Caco-2 (cell line): ENCODE data around the gene ASTN1. TPM values are rescaled to one million over a fixed set of nuclear protein-coding genes. Genes with fewer than 3 reads are reported as not detected.

Experiments used
- BruUV-seq: library from RNA; stranded (reverse); fragments of 400-500 nt; replicated peaks from 2 replicates; lab custom pipeline; 2021; lab: Mats Ljungman, UMichigan
- CTCF ChIA-PET: fragments of 300-600 bp; sonication (Branson Sonifier 250); formaldehyde crosslinking; loops from one replicate; lab custom pipeline; 2022; ENCODE audit warnings: antibody characterized with exemption; lab: Charles Lee
- POLR2A ChIA-PET: fragments of 300-600 bp; sonication (Branson Sonifier 250); formaldehyde crosslinking; loops from one replicate; lab custom pipeline; 2022; ENCODE audit warnings: antibody characterized with exemption; lab: Charles Lee
- DNase-seq, 2 experiments: peaks; one replicate each; pipeline versions ENCODE4 v3.0.0 to v3.0.0-alpha.2; 2020 to 2022
- H3K27me3 ChIP-seq: replicated peaks from 2 replicates; pipeline ENCODE4 v1.6.0; 2011; ENCODE audit warnings: low read length; ENCODE audit not compliant: control insufficient read depth, insufficient read depth
- H3K36me3 ChIP-seq: 2 replicates; pipeline ENCODE4 v1.5.1; 2011; ENCODE audit warnings: low read length; ENCODE audit not compliant: control insufficient read depth, insufficient read depth
- H3K4me1 ChIP-seq: fragments of 250-450 bp; sonication (Bioruptor Pico); 2 replicates; pipeline ENCODE4 v1.5.1; 2020; ENCODE audit warnings: mild to moderate bottlenecking
- H3K4me3 ChIP-seq: 2 replicates; pipeline ENCODE4 v1.5.1; 2011; ENCODE audit warnings: low read depth, mild to moderate bottlenecking, control low read depth, low read length
- H3K9me3 ChIP-seq: fragments of 250-450 bp; sonication (Bioruptor Pico); 2 replicates; pipeline ENCODE4 v1.5.1; 2020; ENCODE audit warnings: mild to moderate bottlenecking, moderate library complexity
- H3K27ac Mint-ChIP-seq: one replicate; pipeline ENCODE4 v1.8.0; 2022; ENCODE audit warnings: mixed read lengths; ENCODE audit not compliant: unreplicated experiment
- H3K27me3 Mint-ChIP-seq: one replicate; pipeline ENCODE4 v1.8.0; 2022; ENCODE audit warnings: mixed read lengths; ENCODE audit not compliant: insufficient read depth, unreplicated experiment
- H3K36me3 Mint-ChIP-seq: one replicate; pipeline ENCODE4 v1.8.0; 2022; ENCODE audit warnings: mild to moderate bottlenecking, mixed read lengths; ENCODE audit not compliant: insufficient read depth, unreplicated experiment
- H3K4me1 Mint-ChIP-seq: one replicate; pipeline ENCODE4 v1.8.0; 2022; ENCODE audit warnings: low read depth, mixed read lengths; ENCODE audit not compliant: unreplicated experiment
- H3K4me3 Mint-ChIP-seq: one replicate; pipeline ENCODE4 v1.8.0; 2022; ENCODE audit warnings: mild to moderate bottlenecking, moderate library complexity, mixed read lengths; ENCODE audit not compliant: unreplicated experiment
- H3K9me3 Mint-ChIP-seq: one replicate; pipeline ENCODE4 v1.8.0; 2022; ENCODE audit warnings: mixed read lengths; ENCODE audit not compliant: unreplicated experiment
- intact Hi-C: fragments of 100-400 bp; cut with micrococcal nuclease; formaldehyde crosslinking; loops from one replicate; pipeline ENCODE4 v1.10.0; 2022; ENCODE audit not compliant: unreplicated experiment
- total RNA-seq: library from RNA; stranded (reverse); gene quantifications from 2 replicates; pipeline ENCODE4 v1.2.3, GENCODE V29; 2022
- TF ChIP-seq, protein P1 (sequence below), 2 experiments: fragments of 200-600 bp in 1 of 2; IDR thresholded peaks; 1 replicate in 1 of 2; 2 replicates in 1 of 2; pipeline versions ENCODE4 v1.5.1 to v1.8.0; 2011 to 2022; ENCODE audit warnings: antibody characterized with exemption in 1 of 2, control low read depth in 1 of 2, inconsistent platforms in 1 of 2, low read depth in 1 of 2, low read length in 1 of 2, mild to moderate bottlenecking in 1 of 2, moderate library complexity in 1 of 2; ENCODE audit not compliant: insufficient read depth in 1 of 2, severe bottlenecking in 1 of 2, unreplicated experiment in 1 of 2

Gene ASTN1
- total RNA-seq, 1 experiment from 2014 or later, result not detected

DNA sequence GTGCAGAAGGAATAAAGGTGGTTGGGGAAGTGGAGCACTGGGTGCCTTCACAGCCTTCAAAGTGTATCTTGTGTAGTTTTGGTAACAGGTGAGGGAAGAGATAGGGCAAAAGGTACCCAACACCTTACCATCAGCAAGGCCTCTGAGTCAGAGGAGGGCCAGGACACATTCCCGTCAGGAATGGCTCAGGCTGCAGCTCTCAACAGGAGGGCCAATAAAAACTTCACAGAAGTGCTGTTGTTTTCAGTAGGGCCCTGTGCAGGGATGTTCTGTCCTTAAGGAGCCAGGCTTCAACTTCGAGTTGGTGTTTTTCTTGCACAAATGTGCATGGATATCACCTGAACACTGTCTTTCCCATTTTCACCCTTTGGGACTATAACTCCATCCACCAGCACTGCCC, 333.4 kb downstream of the ASTN1 start:
- TF ChIP-seq, protein P1, sequence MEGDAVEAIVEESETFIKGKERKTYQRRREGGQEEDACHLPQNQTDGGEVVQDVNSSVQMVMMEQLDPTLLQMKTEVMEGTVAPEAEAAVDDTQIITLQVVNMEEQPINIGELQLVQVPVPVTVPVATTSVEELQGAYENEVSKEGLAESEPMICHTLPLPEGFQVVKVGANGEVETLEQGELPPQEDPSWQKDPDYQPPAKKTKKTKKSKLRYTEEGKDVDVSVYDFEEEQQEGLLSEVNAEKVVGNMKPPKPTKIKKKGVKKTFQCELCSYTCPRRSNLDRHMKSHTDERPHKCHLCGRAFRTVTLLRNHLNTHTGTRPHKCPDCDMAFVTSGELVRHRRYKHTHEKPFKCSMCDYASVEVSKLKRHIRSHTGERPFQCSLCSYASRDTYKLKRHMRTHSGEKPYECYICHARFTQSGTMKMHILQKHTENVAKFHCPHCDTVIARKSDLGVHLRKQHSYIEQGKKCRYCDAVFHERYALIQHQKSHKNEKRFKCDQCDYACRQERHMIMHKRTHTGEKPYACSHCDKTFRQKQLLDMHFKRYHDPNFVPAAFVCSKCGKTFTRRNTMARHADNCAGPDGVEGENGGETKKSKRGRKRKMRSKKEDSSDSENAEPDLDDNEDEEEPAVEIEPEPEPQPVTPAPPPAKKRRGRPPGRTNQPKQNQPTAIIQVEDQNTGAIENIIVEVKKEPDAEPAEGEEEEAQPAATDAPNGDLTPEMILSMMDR (IDR thresholded peaks at IDR 0.05; ENCODE audit: insufficient read depth in 1 of 2, low read depth in 1 of 2, low read length in 1 of 2, severe bottlenecking in 1 of 2, unreplicated experiment in 1 of 2), result no peak
- no peaks in the 10 kb centered on the region for H3K9me3 ChIP-seq
- DNase-seq, result no peak
- Mint-ChIP-seq H3K9me3 (no peaks in the 10 kb centered on the region), H3K27ac (no peak overlapping the region), H3K4me3 (no peak overlapping the region), H3K4me1 (no peaks in the 10 kb centered on the region), H3K36me3 (no peaks in the 10 kb centered on the region), H3K27me3 (peaks cover 8% of the 10 kb centered on the region)
- no peaks in the 10 kb centered on the region for H3K36me3 ChIP-seq
- no peaks in the 10 kb centered on the region for H3K4me1 ChIP-seq
- POLR2A ChIA-PET, result no interaction called here
- no peaks in the 10 kb centered on the region for H3K27me3 ChIP-seq
- BruUV-seq, result no TSS peak
- intact Hi-C loops, result no loop called here
- CTCF ChIA-PET, result no interaction called here
- H3K4me3 ChIP-seq, result no peak overlapping the region

DNA sequence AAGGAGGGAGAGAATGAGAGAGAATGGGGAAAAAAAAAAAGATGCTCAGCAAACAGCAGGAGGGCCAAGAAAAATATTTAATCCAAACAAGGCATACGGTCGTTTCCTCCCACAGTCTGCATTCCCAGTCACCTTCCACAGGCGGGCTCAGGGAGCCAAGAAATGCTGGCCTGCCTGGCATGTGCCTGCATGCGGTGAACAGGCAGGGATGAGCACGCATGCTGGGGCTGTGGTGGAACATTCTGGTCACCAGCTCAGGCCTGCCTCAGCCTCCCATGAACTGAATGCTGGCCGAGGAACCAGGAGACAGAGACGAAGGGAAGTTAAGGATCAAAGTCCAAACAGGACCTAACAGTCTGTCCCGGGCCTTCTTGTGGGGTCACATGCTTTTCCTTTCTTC, 335.3 kb downstream of the ASTN1 start:
- no TSS peak for BruUV-seq
- POLR2A ChIA-PET, result no interaction called here
- TF ChIP-seq, protein P1 (IDR thresholded peaks at IDR 0.05; ENCODE audit: insufficient read depth in 1 of 2, low read depth in 1 of 2, low read length in 1 of 2, severe bottlenecking in 1 of 2, unreplicated experiment in 1 of 2), result no peak
- no peaks in the 10 kb centered on the region for H3K36me3 Mint-ChIP-seq
- peaks cover 10% of the 10 kb centered on the region for H3K27me3 Mint-ChIP-seq
- no peak overlapping the region for H3K27ac Mint-ChIP-seq
- CTCF ChIA-PET, result no interaction called here
- Histone ChIP-seq H3K27me3 (no peaks in the 10 kb centered on the region), H3K36me3 (no peaks in the 10 kb centered on the region), H3K4me3 (no peak overlapping the region), H3K4me1 (no peaks in the 10 kb centered on the region), H3K9me3 (no peaks in the 10 kb centered on the region)
- no peak for DNase-seq
- no peak overlapping the region for H3K4me3 Mint-ChIP-seq
- H3K4me1 Mint-ChIP-seq, result no peaks in the 10 kb centered on the region
- no peaks in the 10 kb centered on the region for H3K9me3 Mint-ChIP-seq
- intact Hi-C loops, result no loop called here

- H3K36me3 Mint-ChIP-seq, result no peaks in the 10 kb centered on the region
- peaks cover 6% of the 10 kb centered on the region for H3K27me3 Mint-ChIP-seq
- no peak overlapping the region for H3K4me3 Mint-ChIP-seq
- TF ChIP-seq, protein P1 (IDR thresholded peaks at IDR 0.05; ENCODE audit: insufficient read depth in 1 of 2, low read depth in 1 of 2, low read length in 1 of 2, severe bottlenecking in 1 of 2, unreplicated experiment in 1 of 2), result no peak
- H3K27ac Mint-ChIP-seq, result no peak overlapping the region
- ChIA-PET POLR2A (no interaction called here), CTCF (no interaction called here)
- no peaks in the 10 kb centered on the region for H3K4me1 Mint-ChIP-seq
- intact Hi-C loops, result no loop called here
- Histone ChIP-seq H3K4me1 (no peaks in the 10 kb centered on the region), H3K9me3 (no peaks in the 10 kb centered on the region), H3K4me3 (no peak overlapping the region), H3K36me3 (no peaks in the 10 kb centered on the region), H3K27me3 (no peaks in the 10 kb centered on the region)
- BruUV-seq, result no TSS peak
- H3K9me3 Mint-ChIP-seq, result no peaks in the 10 kb centered on the region
- DNase-seq, result no peak
These were observed 338.2 kb downstream of the ASTN1 start for GRCh38 chr1:176826265-176826664.
